ENCODE results near the gene NTN1.

NTN1 gene

GRCh38 chr17:9287306-9287705, 266.0 kb downstream of the NTN1 start:
- DNase-seq = no peak

GRCh38 chr17:9290226-9290613, 268.9 kb downstream of the NTN1 start:
- DNase-seq = peak; percentile 25

GRCh38 chr17:9291912-9292560, 270.7 kb downstream of the NTN1 start:
- DNase-seq = peak; percentile 62

GRCh38 chr17:9292561-9292941, 271.2 kb downstream of the NTN1 start:
- DNase-seq = no peak

Data from stimulated activated CD4-positive, alpha-beta T cell treated with anti-CD3 and anti-CD28 coated beads, Interleukin-15, amount 100 ng/mL, for 24 hours (primary cell).